ENCODE data around the gene C17orf113. TPM values are rescaled to one million over a fixed set of nuclear protein-coding genes. Genes with fewer than 3 reads are reported as not detected.

C17orf113 gene
- 0.29 TPM in 1 of 2 replicates, not detected in the other for total RNA-seq (2014; rRNA removed)
- 0.09 TPM for polyA plus RNA-seq (2012)

GRCh38 chr17:42050393-42051012 lies at the start of gene C17orf113:
Gene C17orf113, minus strand, starts transcription at chr17:42050601. Its CDS starts 7,225 bp downstream, at chr17:42043376.
- no peak for DNase-seq (ENCODE audit: low read depth)

DNA sequence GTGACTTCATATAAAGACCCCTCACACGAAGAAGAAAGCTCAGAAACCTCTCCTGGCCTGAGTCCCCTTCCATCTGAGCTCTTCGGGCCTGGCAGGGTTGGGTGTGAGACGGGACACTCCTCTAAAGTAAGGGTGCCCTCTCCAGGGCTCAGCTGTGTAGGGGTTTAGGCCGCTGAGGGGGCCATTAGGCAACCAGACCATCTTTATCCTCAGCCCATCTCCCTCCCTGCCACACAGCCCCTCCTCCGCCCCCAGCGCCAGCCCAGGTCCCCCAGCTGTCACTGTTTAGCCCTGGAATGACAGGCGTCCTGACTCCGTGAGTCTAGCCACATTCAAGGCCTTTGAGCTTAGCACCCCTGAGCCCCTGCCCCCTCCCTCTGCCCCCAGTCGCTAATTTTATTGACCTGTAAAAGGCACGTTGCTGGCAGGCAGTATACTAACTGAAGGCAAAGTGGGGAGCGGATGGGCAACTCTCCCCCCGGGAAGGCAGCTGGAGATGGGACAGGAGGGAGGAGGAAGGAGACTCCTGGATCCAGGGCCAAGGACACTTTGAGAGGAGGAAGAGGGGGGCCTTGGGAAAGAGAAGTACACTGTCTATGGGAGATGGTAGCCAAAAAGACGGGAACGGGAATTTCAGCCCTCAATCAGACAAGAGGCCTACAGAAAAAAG lies 48.5 kb upstream of the C17orf113 start:
- no peak for DNase-seq (ENCODE audit: low read depth)

DNA sequence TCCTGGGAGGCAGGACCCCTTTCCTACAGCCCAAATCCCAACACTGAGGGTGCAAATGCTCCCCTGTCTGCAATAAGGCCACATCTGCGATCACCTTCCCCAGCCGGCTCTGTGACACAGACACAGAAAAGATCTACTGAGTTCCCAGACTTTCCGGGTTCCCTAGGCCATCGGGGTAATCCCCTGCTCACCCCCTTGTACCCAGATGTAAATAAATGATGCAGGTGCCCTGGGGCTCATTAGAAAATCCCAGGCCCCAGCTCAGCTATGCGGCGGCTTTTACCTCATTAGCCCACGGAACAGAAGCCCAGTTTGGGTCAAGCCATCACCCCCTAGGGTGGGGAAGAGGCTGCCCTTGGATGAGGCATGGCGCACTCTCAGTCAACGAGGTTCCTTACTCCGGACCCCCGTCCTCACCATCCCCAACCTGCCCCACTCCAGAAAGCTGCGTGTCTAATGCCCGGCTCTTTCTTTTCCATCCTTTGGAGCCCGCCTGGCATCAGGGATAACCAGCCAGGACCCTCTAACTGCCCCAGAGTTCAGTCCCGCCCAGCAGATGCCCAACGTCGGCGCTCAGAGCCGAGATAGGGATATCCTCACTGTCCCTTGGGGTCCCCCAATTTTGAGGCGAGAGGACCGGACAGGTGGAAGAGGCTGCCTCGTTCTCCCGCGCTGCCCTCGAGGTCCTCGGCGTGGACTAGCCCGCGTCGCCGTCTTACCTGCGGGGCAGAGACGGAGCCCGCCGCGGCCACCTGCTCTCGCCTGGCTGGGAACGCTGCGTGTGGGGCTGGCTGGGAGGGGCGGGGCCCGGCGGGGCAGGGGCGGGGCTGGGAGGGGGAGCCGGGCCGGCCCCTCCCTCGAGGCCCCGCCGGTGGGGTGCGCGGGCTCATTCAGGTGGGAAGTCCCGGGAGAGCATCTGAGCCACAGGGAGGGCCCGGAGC lies 47.6 kb upstream of the C17orf113 start, which contains the start of gene ZNF385C:
Gene ZNF385C (minus strand): TSS at position 783 of the 941 bp plus-strand sequence. CDS start 35,417 bp downstream, outside the sequence.
- DNase-seq (ENCODE audit: low read depth): no peak

DNA sequence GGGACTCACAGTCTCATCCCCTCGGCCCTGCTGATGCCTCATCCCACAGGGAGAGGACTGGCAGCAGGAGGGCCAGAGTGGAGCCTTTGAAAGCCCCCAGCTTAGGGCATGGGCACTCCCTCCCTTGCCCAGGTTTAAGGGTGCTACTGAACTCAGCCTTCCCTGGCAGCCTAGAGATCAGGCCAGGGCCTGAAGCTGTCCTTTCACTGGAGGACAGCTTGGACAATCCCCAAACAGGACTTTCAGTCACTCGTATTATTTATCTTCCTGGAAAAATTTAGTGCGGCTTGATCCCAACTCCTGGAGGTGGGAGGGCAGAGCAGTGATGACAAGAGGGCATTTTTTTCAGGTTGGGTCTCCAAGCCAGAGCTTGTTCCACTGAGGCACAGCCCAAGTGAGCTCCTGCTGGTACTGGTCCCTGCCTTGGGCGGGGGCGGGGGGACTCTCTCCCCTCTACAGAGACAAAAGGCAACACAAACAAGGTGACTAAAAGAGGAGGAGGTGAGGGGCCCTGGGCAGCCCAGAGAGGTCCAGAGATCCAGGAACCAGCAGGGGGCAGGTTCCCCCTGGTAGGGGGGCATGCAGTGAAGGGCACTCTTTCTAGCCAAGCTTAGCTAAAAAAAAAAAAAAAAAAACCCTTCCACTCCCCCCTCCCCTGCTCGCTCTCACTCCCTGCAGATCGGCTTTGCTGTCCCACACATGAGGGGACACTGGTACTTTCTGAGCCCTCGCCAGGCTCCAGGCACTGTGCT lies 46.1 kb upstream of the C17orf113 start:
- DNase-seq (ENCODE audit: low read depth): no peak

- DNase-seq (ENCODE audit: low read depth): no peak
These were observed 44.1 kb upstream of the C17orf113 start for GRCh38 chr17:42094375-42095069.

- DNase-seq (ENCODE audit: low read depth): no peak
These were observed 42.5 kb upstream of the C17orf113 start for GRCh38 chr17:42092939-42093338.

- DNase-seq (ENCODE audit: low read depth): no peak
These were observed 40.8 kb upstream of the C17orf113 start for GRCh38 chr17:42090964-42091790.

- no peak for DNase-seq (ENCODE audit: low read depth)
These were observed 38.3 kb upstream of the C17orf113 start for GRCh38 chr17:42088736-42089135.

- DNase-seq (ENCODE audit: low read depth): no peak
These were observed 37.6 kb upstream of the C17orf113 start for GRCh38 chr17:42087736-42088705.

DNA sequence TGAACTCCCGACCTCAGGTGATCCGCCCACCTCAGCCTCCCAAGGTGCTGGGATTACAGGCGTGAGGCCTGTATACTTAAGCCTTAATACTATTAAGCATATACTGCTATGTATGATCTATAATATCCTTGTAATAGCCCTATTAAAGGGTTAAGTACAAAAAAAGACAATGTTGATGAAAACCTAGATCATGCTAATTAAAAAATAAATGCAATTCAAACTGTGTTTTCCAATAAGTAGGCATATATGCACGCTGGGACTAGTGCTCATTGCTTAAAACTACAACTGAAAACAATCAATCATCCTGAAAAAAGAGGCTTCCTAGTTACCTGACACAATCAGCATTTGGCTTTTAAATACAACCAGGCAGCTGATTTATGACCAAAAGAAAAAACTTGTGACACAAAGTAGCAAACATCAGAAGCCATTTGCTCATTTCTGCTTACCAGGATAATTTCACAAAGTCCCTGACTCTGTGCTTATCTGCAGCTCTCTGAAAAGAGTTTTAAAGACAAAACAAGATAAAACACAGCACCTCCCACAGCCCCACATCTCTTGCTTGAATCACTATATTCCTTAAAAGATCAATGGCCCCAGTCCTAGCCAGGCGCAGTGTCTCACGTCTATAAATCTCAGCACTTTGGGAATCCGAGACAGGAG lies 36.8 kb upstream of the C17orf113 start:
- DNase-seq (ENCODE audit: low read depth): no peak

GRCh38 chr17:42081516-42082129 lies 31.2 kb upstream of the C17orf113 start:
- no peak for DNase-seq (ENCODE audit: low read depth)

- no peak for DNase-seq (ENCODE audit: low read depth)
These were observed 29.1 kb upstream of the C17orf113 start for GRCh38 chr17:42079541-42079940.

DNA sequence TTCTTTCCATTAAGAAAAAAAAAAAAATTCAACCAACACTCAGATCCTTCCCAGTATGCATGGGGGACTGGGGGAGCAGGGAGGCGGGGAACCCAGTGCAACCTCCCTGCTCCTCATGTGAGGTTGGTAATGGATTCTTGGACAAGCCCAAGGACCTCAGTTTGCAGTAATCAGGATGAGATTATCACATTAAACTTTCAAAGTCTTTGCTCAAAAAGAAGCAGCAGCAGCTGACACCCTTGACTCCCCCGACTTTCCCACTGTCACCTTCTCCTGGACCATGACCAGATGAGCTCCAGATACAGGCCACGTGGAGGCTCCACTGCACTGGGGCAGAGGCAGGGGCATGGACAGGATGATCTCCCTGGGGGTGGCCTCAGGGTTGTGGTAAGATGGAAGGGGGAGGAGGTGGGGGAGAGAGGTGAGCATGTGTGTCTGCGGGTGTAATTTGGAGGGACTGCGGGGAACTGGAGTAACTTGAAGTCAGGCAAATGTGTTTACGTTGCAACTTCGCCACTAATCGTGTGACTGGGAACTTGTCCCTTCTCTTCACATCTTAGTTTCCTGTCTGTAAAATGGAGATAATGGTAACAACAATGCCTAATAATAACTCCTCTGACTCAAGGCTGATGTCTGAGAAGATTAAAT lies 28.1 kb upstream of the C17orf113 start:
- no peak for DNase-seq (ENCODE audit: low read depth)

GRCh38 chr17:42077755-42078154 lies 27.4 kb upstream of the C17orf113 start:
- DNase-seq (ENCODE audit: low read depth): no peak

- DNase-seq (ENCODE audit: low read depth): no peak
These were observed 26.6 kb upstream of the C17orf113 start for GRCh38 chr17:42076797-42077559.

DNA sequence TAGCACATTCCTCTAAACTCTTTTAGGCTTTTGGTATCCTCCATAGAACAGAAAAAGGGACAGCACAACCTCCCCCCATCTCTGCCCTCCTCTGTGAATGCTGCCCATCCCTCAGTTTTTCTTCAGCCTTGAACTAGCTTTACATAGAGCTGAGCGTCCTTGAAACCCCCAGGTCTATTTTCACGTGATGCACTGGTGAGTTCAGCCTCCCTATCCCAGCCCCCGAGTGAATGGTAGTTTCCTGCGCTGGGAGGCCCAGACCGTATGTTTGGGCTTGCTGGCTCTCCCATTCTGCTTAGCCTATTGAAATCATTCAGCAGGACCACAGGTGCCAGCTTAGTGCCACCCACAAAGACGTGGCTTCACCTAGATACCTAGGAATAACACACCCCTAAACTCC lies 25.4 kb upstream of the C17orf113 start:
- DNase-seq (ENCODE audit: low read depth): no peak

All from LHCN-M2 (cell line).